Left lung (tissue), 10 donors: ENCODE measurements around the gene NEK5. TPM values are rescaled to one million over a fixed set of nuclear protein-coding genes. Genes with fewer than 3 reads are reported as not detected.

Source experiments
- ATAC-seq: fragments of 200-7000 bp; cut with Tn5 transposase; one replicate; pipeline ENCODE4 v1.9.1; 2020; ENCODE audit warnings: moderate library complexity
- DNase-seq, 4 donors: peaks; one replicate each; pipeline ENCODE4 v3.0.0-alpha.2; 2013 to 2020
- H3K27ac ChIP-seq, 2 donors: fragments of 200-600 bp; sonication (generic) in 1 of 2; one replicate each; pipeline versions ENCODE4 v1.5.0 to v1.8.0; 2020 to 2021
- H3K27me3 ChIP-seq, 2 donors: fragments of 200-600 bp; sonication (generic) in 1 of 2; one replicate each; pipeline versions ENCODE4 v1.5.0 to v1.8.0; 2020 to 2021
- H3K36me3 ChIP-seq, 2 donors: fragments of 200-600 bp; sonication (generic) in 1 of 2; one replicate each; pipeline versions ENCODE4 v1.5.0 to v1.8.0; 2020 to 2021
- H3K4me1 ChIP-seq, 2 donors: fragments of 200-600 bp; one replicate each; pipeline ENCODE4 v1.8.0; 2021
- H3K4me3 ChIP-seq, 2 donors: fragments of 200-600 bp; sonication (generic) in 1 of 2; one replicate each; pipeline versions ENCODE4 v1.5.0 to v1.8.0; 2020 to 2021; ENCODE audit warnings: mild to moderate bottlenecking in 1 of 2
- H3K9me3 ChIP-seq, 2 donors: fragments of 200-600 bp; sonication (generic) in 1 of 2; one replicate each; pipeline versions ENCODE4 v1.5.0 to v1.8.0; 2020 to 2021
- CTCF ChIP-seq, 2 donors: fragments of 200-600 bp; sonication (generic) in 1 of 2; IDR thresholded peaks; one replicate each; pipeline versions ENCODE4 v1.5.0 to v1.8.0; 2021; ENCODE audit warnings: antibody characterized with exemption in 2 of 2
- intact Hi-C, 2 donors: fragments of 100-400 bp; cut with DNase I; formaldehyde crosslinking; loops; one replicate each; pipeline versions ENCODE4 v1.11.2 to v1.14.2; 2022
- polyA plus RNA-seq, 6 donors: library from polyadenylated mRNA; unstranded; fragments of 120-200 nt; gene quantifications; one replicate each; pipeline ENCODE4 v1.2.1, GENCODE V29; 2013; ENCODE audit not compliant: insufficient read length in 6 of 6
- total RNA-seq, 2 donors: library from RNA; stranded (reverse); fragmentation: NEBNext Ultra II Directional; extraction: Animal tissue kit (Norgen Biotek cat#: 25700); gene quantifications; one replicate each; pipeline ENCODE4 v1.2.1, GENCODE V29; 2021
- donor health status: DM: no; HTN: yes; CAD: no.
- donor health status: DM: no; HTN: no; CAD: no.

The NEK5 gene
- total and polyA plus RNA-seq, 8 donors = 0.41 to 6.9 (median 4.7) TPM

GRCh38 chr13:52048516-52048915 lies 80.4 kb downstream of the NEK5 start:
- Histone ChIP-seq H3K36me3 (no peaks in the 10 kb centered on the region), H3K9me3 (no peaks in the 10 kb centered on the region), H3K4me3 (no peak overlapping the region), H3K27ac (no peak overlapping the region), H3K4me1 (no peaks in the 10 kb centered on the region), H3K27me3 (no peaks in the 10 kb centered on the region)
- DNase-seq (no peak), ATAC-seq (no peak)
- no peak for TF ChIP-seq CTCF (IDR thresholded peaks at IDR 0.05)
- intact Hi-C loops = no loop called here

- DNase-seq = no peak
- H3K27me3 ChIP-seq = no peaks in the 10 kb centered on the region
- no peak for TF ChIP-seq CTCF (IDR thresholded peaks at IDR 0.05)
- H3K9me3 ChIP-seq = no peaks in the 10 kb centered on the region
- no peaks in the 10 kb centered on the region for H3K36me3 ChIP-seq
- H3K27ac ChIP-seq = no peak overlapping the region
- ATAC-seq = no peak
- intact Hi-C loops = no loop called here
- H3K4me1 ChIP-seq = no peaks in the 10 kb centered on the region
- H3K4me3 ChIP-seq = no peak overlapping the region
Observed at GRCh38 chr13:52047463-52047862, 81.4 kb downstream of the NEK5 start.

GRCh38 chr13:52043675-52044074 lies 85.2 kb downstream of the NEK5 start:
- TF ChIP-seq CTCF (IDR thresholded peaks at IDR 0.05) = no peak
- Histone ChIP-seq H3K27ac (no peak overlapping the region), H3K9me3 (peaks cover 0 to 12% of the 10 kb centered on the region in 2 donors), H3K4me3 (no peak overlapping the region), H3K36me3 (no peaks in the 10 kb centered on the region), H3K27me3 (no peaks in the 10 kb centered on the region), H3K4me1 (no peaks in the 10 kb centered on the region)
- intact Hi-C loops = no loop called here
- ATAC-seq (no peak), DNase-seq (no peak)

GRCh38 chr13:52036037-52036436 lies 92.8 kb downstream of the NEK5 start:
- ATAC-seq = no peak
- Histone ChIP-seq H3K9me3 (peaks cover 0 to 2% of the 10 kb centered on the region in 2 donors), H3K4me1 (no peaks in the 10 kb centered on the region), H3K36me3 (no peaks in the 10 kb centered on the region), H3K27ac (no peak overlapping the region), H3K27me3 (no peaks in the 10 kb centered on the region), H3K4me3 (no peak overlapping the region)
- no peak for DNase-seq
- intact Hi-C loops = no loop called here
- TF ChIP-seq CTCF (IDR thresholded peaks at IDR 0.05) = no peak

GRCh38 chr13:52034616-52035226 lies 94.2 kb downstream of the NEK5 start:
- intact Hi-C loops = no loop called here
- ATAC-seq = no peak
- no peak for TF ChIP-seq CTCF (IDR thresholded peaks at IDR 0.05)

More at GRCh38 chr13:52034616-52035226, 94.2 kb downstream of the NEK5 start:
- H3K4me3 ChIP-seq = no peak overlapping the region
- H3K36me3 ChIP-seq = no peaks in the 10 kb centered on the region
- H3K27me3 ChIP-seq = no peaks in the 10 kb centered on the region
- H3K4me1 ChIP-seq = no peaks in the 10 kb centered on the region
- H3K27ac ChIP-seq = no peak overlapping the region
- no peaks in the 10 kb centered on the region for H3K9me3 ChIP-seq
- no peak for DNase-seq
